IMR-90 (cell line): ENCODE data around the gene OR52I1.

Experiments
- CEBPB ChIP-seq: IDR thresholded peaks from 2 replicates; pipeline ENCODE4 v1.6.1; 2012; ENCODE audit warnings: low read depth, low read length, improper control_type of control experiment
- CHD1 ChIP-seq: IDR thresholded peaks from 2 replicates; pipeline ENCODE4 v1.6.1; 2012; ENCODE audit warnings: low read depth, low read length, improper control_type of control experiment
- ELK1 ChIP-seq: fragments of 150-350 bp; IDR thresholded peaks from 2 replicates; pipeline ENCODE4 v1.6.1; 2016; ENCODE audit warnings: low read depth, mild to moderate bottlenecking, low read length, moderate library complexity, borderline replicate concordance
- MAZ ChIP-seq: IDR thresholded peaks from 2 replicates; pipeline ENCODE4 v1.6.1; 2012; ENCODE audit warnings: low read depth, mild to moderate bottlenecking, low read length, improper control_type of control experiment, moderate library complexity, borderline replicate concordance
- POLR2A ChIP-seq: IDR thresholded peaks from 2 replicates; pipeline ENCODE4 v1.6.1; 2012; ENCODE audit warnings: mild to moderate bottlenecking, low read depth, low read length
- RAD21 ChIP-seq: IDR thresholded peaks from 2 replicates; pipeline ENCODE4 v1.6.1; 2012; ENCODE audit warnings: low read length, improper control_type of control experiment
- RCOR1 ChIP-seq: IDR thresholded peaks from 2 replicates; pipeline ENCODE4 v1.6.1; 2012; ENCODE audit warnings: mild to moderate bottlenecking, low read length, improper control_type of control experiment; ENCODE audit not compliant: insufficient replicate concordance
- RFX5 ChIP-seq: IDR thresholded peaks from 2 replicates; pipeline ENCODE4 v1.8.0; 2012; ENCODE audit warnings: low read depth, mild to moderate bottlenecking, low read length, moderate library complexity
- TF ChIP-seq, protein P1 (sequence below): conservative IDR thresholded peaks from 2 replicates; pipeline ENCODE4 v1.5.1; 2012; ENCODE audit warnings: mild to moderate bottlenecking, low read depth, low read length, improper control_type of control experiment

- TF ChIP-seq CEBPB = no peak
- no peak for TF ChIP-seq RFX5
- TF ChIP-seq RCOR1 = no peak
- TF ChIP-seq, protein P1, sequence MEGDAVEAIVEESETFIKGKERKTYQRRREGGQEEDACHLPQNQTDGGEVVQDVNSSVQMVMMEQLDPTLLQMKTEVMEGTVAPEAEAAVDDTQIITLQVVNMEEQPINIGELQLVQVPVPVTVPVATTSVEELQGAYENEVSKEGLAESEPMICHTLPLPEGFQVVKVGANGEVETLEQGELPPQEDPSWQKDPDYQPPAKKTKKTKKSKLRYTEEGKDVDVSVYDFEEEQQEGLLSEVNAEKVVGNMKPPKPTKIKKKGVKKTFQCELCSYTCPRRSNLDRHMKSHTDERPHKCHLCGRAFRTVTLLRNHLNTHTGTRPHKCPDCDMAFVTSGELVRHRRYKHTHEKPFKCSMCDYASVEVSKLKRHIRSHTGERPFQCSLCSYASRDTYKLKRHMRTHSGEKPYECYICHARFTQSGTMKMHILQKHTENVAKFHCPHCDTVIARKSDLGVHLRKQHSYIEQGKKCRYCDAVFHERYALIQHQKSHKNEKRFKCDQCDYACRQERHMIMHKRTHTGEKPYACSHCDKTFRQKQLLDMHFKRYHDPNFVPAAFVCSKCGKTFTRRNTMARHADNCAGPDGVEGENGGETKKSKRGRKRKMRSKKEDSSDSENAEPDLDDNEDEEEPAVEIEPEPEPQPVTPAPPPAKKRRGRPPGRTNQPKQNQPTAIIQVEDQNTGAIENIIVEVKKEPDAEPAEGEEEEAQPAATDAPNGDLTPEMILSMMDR = no peak
- no peak for TF ChIP-seq POLR2A
- TF ChIP-seq ELK1 = no peak
- TF ChIP-seq CHD1 = no peak
- no peak for TF ChIP-seq RAD21
- no peak for TF ChIP-seq MAZ
Observed at GRCh38 chr11:4619514-4619913, 25.7 kb downstream of the OR52I1 start.
